GM21619 (cell line): Measurements from ENCODE around the gene SLC6A20.

Source experiments
- ATAC-seq: cut with Tn5 transposase; IDR thresholded peaks from one replicate; pipeline ENCODE4 v1.9.1; 2021; ENCODE audit not compliant: unreplicated experiment

SLC6A20 gene

GRCh38 chr3:45737234-45737633, 59.1 kb downstream of the SLC6A20 start:
- ATAC-seq, result no peak

- ATAC-seq, result no peak
These were observed 59.6 kb downstream of the SLC6A20 start for GRCh38 chr3:45736707-45737106.

- no peak for ATAC-seq
These were observed 65.8 kb downstream of the SLC6A20 start for GRCh38 chr3:45730409-45731154.

GRCh38 chr3:45729614-45730013, 66.7 kb downstream of the SLC6A20 start:
- no peak for ATAC-seq

- ATAC-seq, result no peak
These were observed 71.4 kb downstream of the SLC6A20 start for GRCh38 chr3:45724911-45725310.

- ATAC-seq, result no peak
These were observed 76.5 kb downstream of the SLC6A20 start for GRCh38 chr3:45719655-45720487.

- no peak for ATAC-seq
These were observed 79.5 kb downstream of the SLC6A20 start for GRCh38 chr3:45716790-45717336.

GRCh38 chr3:45715945-45716344, 80.4 kb downstream of the SLC6A20 start:
- ATAC-seq, result no peak

- ATAC-seq, result no peak
These were observed 83.8 kb downstream of the SLC6A20 start for GRCh38 chr3:45712434-45713110.

- no peak for ATAC-seq
These were observed 84.4 kb downstream of the SLC6A20 start for GRCh38 chr3:45711931-45712330.

- no peak for ATAC-seq
These were observed 90.2 kb downstream of the SLC6A20 start for GRCh38 chr3:45705839-45706808.
